HG03439 (cell line): ENCODE data around the gene TPPP.
"Not testable (repeated sequence)": the region's sequence is repeated elsewhere in the genome, so short reads cannot be mapped to it uniquely, and the experiment has no call there.

Source experiments
- ATAC-seq: cut with Tn5 transposase; IDR thresholded peaks from one replicate; pipeline ENCODE4 v1.9.1; 2021; ENCODE audit warnings: mild to moderate bottlenecking, moderate library complexity; ENCODE audit not compliant: unreplicated experiment

Gene TPPP

GRCh38 chr5:628351-629205, 64.6 kb downstream of the TPPP start:
- ATAC-seq, result not testable (repeated sequence)

- no peak for ATAC-seq
Measured at GRCh38 chr5:627840-628239, 65.3 kb downstream of the TPPP start.

GRCh38 chr5:626850-627249, 66.3 kb downstream of the TPPP start:
- ATAC-seq, result no peak

- no peak for ATAC-seq
Measured at GRCh38 chr5:625516-625915, 67.6 kb downstream of the TPPP start.

- no peak for ATAC-seq
Measured at GRCh38 chr5:624951-625230, 68.3 kb downstream of the TPPP start.

GRCh38 chr5:624118-624950, 68.8 kb downstream of the TPPP start:
- no peak for ATAC-seq

- ATAC-seq, result no peak
Measured at GRCh38 chr5:623531-623930, 69.6 kb downstream of the TPPP start.

- ATAC-seq, result no peak
Measured at GRCh38 chr5:622946-623522, 70.1 kb downstream of the TPPP start.

GRCh38 chr5:622359-622758, 70.8 kb downstream of the TPPP start:
- ATAC-seq, result no peak

GRCh38 chr5:621341-621761, 71.8 kb downstream of the TPPP start:
- ATAC-seq, result no peak

- no peak for ATAC-seq
Measured at GRCh38 chr5:620586-621180, 72.5 kb downstream of the TPPP start.

- ATAC-seq, result no peak
Measured at GRCh38 chr5:620152-620551, 73.0 kb downstream of the TPPP start.

GRCh38 chr5:619444-619843, 73.7 kb downstream of the TPPP start:
- no peak for ATAC-seq

GRCh38 chr5:618450-618849, 74.7 kb downstream of the TPPP start:
- ATAC-seq, result no peak

- ATAC-seq, result no peak
Measured at GRCh38 chr5:617896-618295, 75.3 kb downstream of the TPPP start.

GRCh38 chr5:616484-617039, 76.6 kb downstream of the TPPP start:
- no peak for ATAC-seq

GRCh38 chr5:612498-613424, 80.4 kb downstream of the TPPP start:
- peak; percentile 37 for ATAC-seq

GRCh38 chr5:611731-612486, 81.2 kb downstream of the TPPP start, which contains the start of gene CEP72:
CEP72 (plus strand) TSS chr5:612340; CDS start chr5:612362, 22 bp downstream.
- ATAC-seq, result peak; percentile 69
